H1 (cell line): ENCODE results near the gene POLR3G. TPM values are rescaled to one million over a fixed set of nuclear protein-coding genes. Genes with fewer than 3 reads are reported as not detected.

Experiments
- CTCF ChIA-PET: fragments of 300-600 bp; sonication (Branson Sonifier 250); formaldehyde crosslinking; loops from one replicate; lab custom pipeline; 2021; ENCODE audit not compliant: partially characterized antibody; lab: Charles Lee
- POLR2A ChIA-PET: fragments of 300-600 bp; sonication (Branson Sonifier 250); formaldehyde crosslinking; loops from one replicate; lab custom pipeline; 2021; ENCODE audit warnings: inconsistent platforms; ENCODE audit not compliant: partially characterized antibody; lab: Charles Lee
- DNase-seq, 2 experiments: peaks; one replicate each; pipeline versions ENCODE4 v3.0.0 to v3.0.0-alpha.2; 2010 to 2022; ENCODE audit warnings: low spot score in 2 of 2, low read depth in 1 of 2, mixed read lengths in 1 of 2
- FAIRE-seq: peaks from 2 replicates; lab custom pipeline; 2011; peaks lifted over from hg19 to GRCh38; lab: Jason Lieb, UNC
- H2AFZ ChIP-seq: 2 replicates; pipeline ENCODE4 v1.8.1; 2012; ENCODE audit warnings: low read length, inconsistent platforms
- H2AK5ac ChIP-seq: 2 replicates; pipeline ENCODE4 v1.6.1; 2013; ENCODE audit warnings: low read depth, low read length
- H2BK120ac ChIP-seq: replicated peaks from 2 replicates; pipeline ENCODE3; 2013; ENCODE audit warnings: low read depth, low read length, inconsistent platforms
- H2BK12ac ChIP-seq: 2 replicates; pipeline ENCODE4 v1.6.1; 2013; ENCODE audit warnings: low read depth, low read length
- H2BK15ac ChIP-seq: 2 replicates; pipeline ENCODE4 v1.6.1; 2013; ENCODE audit warnings: low read length
- H2BK20ac ChIP-seq: 2 replicates; pipeline ENCODE4 v1.6.1; 2013; ENCODE audit warnings: low read length
- H2BK5ac ChIP-seq: 2 replicates; pipeline ENCODE4 v1.6.1; 2013; ENCODE audit warnings: low read depth, low read length
- H3K14ac ChIP-seq: 2 replicates; pipeline ENCODE4 v1.6.1; 2013; ENCODE audit warnings: inconsistent platforms; ENCODE audit not compliant: insufficient read length
- H3K18ac ChIP-seq: 2 replicates; pipeline ENCODE4 v1.6.1; 2013; ENCODE audit warnings: low read length; ENCODE audit errors: extremely low read depth
- H3K23ac ChIP-seq: 2 replicates; pipeline ENCODE4 v1.6.1; 2013; ENCODE audit warnings: inconsistent platforms; ENCODE audit not compliant: insufficient read length
- H3K23me2 ChIP-seq: 2 replicates; pipeline ENCODE4 v1.6.1; 2013; ENCODE audit warnings: low read depth, low read length
- H3K27ac ChIP-seq: 2 replicates; pipeline ENCODE4 v1.6.1; 2011; ENCODE audit warnings: low read depth, low read length, inconsistent platforms
- H3K27me3 ChIP-seq, 4 experiments: replicated peaks in 1 of 4; 1 replicate in 1 of 4; 2 replicates in 3 of 4; pipeline versions ENCODE4 v1.6.1 to v1.8.1; 2011 to 2013; ENCODE audit warnings: low read length in 3 of 4, mild to moderate bottlenecking in 3 of 4, inconsistent platforms in 2 of 4, mixed read lengths in 2 of 4, moderate library complexity in 1 of 4; ENCODE audit not compliant: control insufficient read depth in 3 of 4, insufficient read depth in 3 of 4; ENCODE audit errors: extremely low read depth in 1 of 4
- H3K36me3 ChIP-seq, 4 experiments: 2 replicates each; pipeline versions ENCODE4 v1.6.1 to v1.8.1; 2011 to 2013; ENCODE audit warnings: mild to moderate bottlenecking in 4 of 4, low read length in 3 of 4, moderate library complexity in 2 of 4, control low read depth in 1 of 4, inconsistent platforms in 1 of 4; ENCODE audit not compliant: insufficient read depth in 4 of 4, control insufficient read depth in 2 of 4
- H3K4ac ChIP-seq: replicated peaks from 2 replicates; pipeline ENCODE3; 2013; ENCODE audit warnings: low read length, low read depth, mixed read lengths, inconsistent platforms; ENCODE audit not compliant: insufficient read length
- H3K4me1 ChIP-seq, 4 experiments: replicated peaks in 1 of 4; 1 replicate in 1 of 4; 2 replicates in 3 of 4; pipeline versions ENCODE4 v1.6.1 to v1.8.1; 2011 to 2013; ENCODE audit warnings: low read length in 3 of 4, inconsistent platforms in 2 of 4, mixed read lengths in 1 of 4; ENCODE audit not compliant: insufficient read depth in 4 of 4, control insufficient read depth in 3 of 4
- H3K4me2 ChIP-seq, 2 experiments: 2 replicates each; pipeline versions ENCODE4 v1.6.1 to v1.8.1; 2011 to 2013; ENCODE audit warnings: low read depth in 2 of 2, low read length in 2 of 2, control low read depth in 1 of 2, inconsistent platforms in 1 of 2, mild to moderate bottlenecking in 1 of 2; ENCODE audit not compliant: insufficient read depth in 1 of 2
- H3K4me3 ChIP-seq, 4 experiments: fragments of 200-600, 300-600 bp in 1 of 4; sonication (generic), shearing (Covaris generic), sonication (Bioruptor Twin) in 1 of 4; 2 replicates each; pipeline versions ENCODE4 v1.5.1 to v1.8.1; 2011 to 2016; ENCODE audit warnings: low read length in 4 of 4, low read depth in 3 of 4, control low read depth in 2 of 4, inconsistent platforms in 2 of 4, mild to moderate bottlenecking in 2 of 4, mixed read lengths in 1 of 4, moderate library complexity in 1 of 4; ENCODE audit not compliant: insufficient read depth in 2 of 4; ENCODE audit errors: extremely low read depth in 1 of 4
- H3K56ac ChIP-seq: replicated peaks from 2 replicates; pipeline ENCODE3; 2013; ENCODE audit warnings: low read depth, mild to moderate bottlenecking, mixed read lengths, low read length, inconsistent platforms; ENCODE audit not compliant: insufficient read length
- H3K79me1 ChIP-seq: 2 replicates; pipeline ENCODE4 v1.6.1; 2013; ENCODE audit warnings: low read depth, low read length, control low read depth
- H3K79me2 ChIP-seq, 2 experiments: 2 replicates each; pipeline versions ENCODE4 v1.6.1 to v1.8.1; 2012 to 2013; ENCODE audit warnings: low read length in 2 of 2, mild to moderate bottlenecking in 2 of 2, inconsistent platforms in 1 of 2; ENCODE audit not compliant: insufficient read depth in 2 of 2, control insufficient read depth in 1 of 2
- H3K9ac ChIP-seq, 4 experiments: replicated peaks in 1 of 4; 1 replicate in 1 of 4; 2 replicates in 3 of 4; pipeline versions ENCODE4 v1.6.1 to v1.8.1; 2011 to 2013; ENCODE audit warnings: low read depth in 3 of 4, low read length in 3 of 4, control low read depth in 2 of 4, mild to moderate bottlenecking in 2 of 4, moderate library complexity in 2 of 4, inconsistent platforms in 1 of 4; ENCODE audit errors: extremely low read depth in 1 of 4
- H3K9me3 ChIP-seq, 2 experiments: 2 replicates each; pipeline versions ENCODE4 v1.6.1 to v1.8.1; 2012 to 2013; ENCODE audit warnings: mild to moderate bottlenecking in 2 of 2, moderate library complexity in 2 of 2, control low read depth in 1 of 2, inconsistent platforms in 1 of 2, low read depth in 1 of 2, low read length in 1 of 2, mixed read lengths in 1 of 2; ENCODE audit not compliant: insufficient read depth in 2 of 2
- H4K20me1 ChIP-seq, 2 experiments: replicated peaks in 1 of 2; 2 replicates each; pipeline versions ENCODE3 to v1.8.1; 2011 to 2013; ENCODE audit warnings: inconsistent platforms in 2 of 2, low read length in 2 of 2, mild to moderate bottlenecking in 1 of 2; ENCODE audit not compliant: insufficient read depth in 2 of 2, control insufficient read depth in 1 of 2
- H4K5ac ChIP-seq: 2 replicates; pipeline ENCODE4 v1.6.1; 2013; ENCODE audit warnings: low read length, low read depth, mixed read lengths, inconsistent platforms; ENCODE audit not compliant: insufficient read length
- H4K8ac ChIP-seq: 2 replicates; pipeline ENCODE4 v1.8.0; 2013; ENCODE audit warnings: mild to moderate bottlenecking, moderate library complexity, low read length, inconsistent platforms; ENCODE audit not compliant: insufficient read depth; ENCODE audit errors: extremely low read depth
- H4K91ac ChIP-seq: replicated peaks from 2 replicates; pipeline ENCODE3; 2013; ENCODE audit warnings: low read length, mixed read lengths, inconsistent platforms; ENCODE audit not compliant: insufficient read length
- BRCA1 ChIP-seq: IDR thresholded peaks from 2 replicates; pipeline ENCODE4 v1.6.1; 2012; ENCODE audit warnings: low read depth, low read length, improper control_type of control experiment
- KDM5A ChIP-seq: fragments of 200-600 bp; IDR thresholded peaks from 2 replicates; pipeline ENCODE4 v1.7.1; 2012; ENCODE audit warnings: mild to moderate bottlenecking, low read length, inconsistent platforms, mixed read lengths
- POU5F1 ChIP-seq: IDR thresholded peaks from 2 replicates; pipeline ENCODE4 v1.6.1; 2011; ENCODE audit warnings: low read depth, mild to moderate bottlenecking, low read length, moderate library complexity
- WGBS, 2 experiments: shearing (Covaris generic) in 1 of 2; methylation state at CpG; one replicate each; pipeline versions ENCODE4 v1.1.6 to v1.1.7; 2013 to 2015; ENCODE audit warnings: low lambda C conversion rate in 2 of 2, mixed read lengths in 2 of 2, inconsistent platforms in 1 of 2, low coverage in 1 of 2, missing lambda C conversion rate in 1 of 2; ENCODE audit not compliant: insufficient replicate concordance in 2 of 2, insufficient coverage in 1 of 2, insufficient read length in 1 of 2; ENCODE audit errors: extremely low coverage in 1 of 2, missing lambda C conversion rate in 1 of 2; 5-methylcytosine and 5-hydroxymethylcytosine counted together
- polyA plus RNA-seq, 7 experiments: library from polyadenylated mRNA; depleted of rRNA in 3 of 7; stranded (reverse) in 5 of 7; unstranded in 2 of 7; fragments of >200 nt in 5 of 7; fragments of 200-250 nt in 2 of 7; gene quantifications; 1 replicate in 5 of 7; 2 replicates in 1 of 7; 4 replicates in 1 of 7; pipeline versions ENCODE4 v1.2.1 to v1.2.3, GENCODE V29; 2011 to 2013; ENCODE audit warnings: missing spikeins in 2 of 7, mixed read lengths in 2 of 7
- total RNA-seq: library from RNA; stranded (reverse); fragmentation: NEBNext Ultra II Directional; extraction: Animal tissue kit (Norgen Biotek cat#: 25700); gene quantifications from 2 replicates; pipeline ENCODE4 v1.2.1, GENCODE V29; 2021

The POLR3G gene
- total and polyA plus RNA-seq, 2 of the 8 experiments (the other 6 are each of a cell fraction or from before 2014, with no cell fraction given): 119 to 179 TPM

DNA sequence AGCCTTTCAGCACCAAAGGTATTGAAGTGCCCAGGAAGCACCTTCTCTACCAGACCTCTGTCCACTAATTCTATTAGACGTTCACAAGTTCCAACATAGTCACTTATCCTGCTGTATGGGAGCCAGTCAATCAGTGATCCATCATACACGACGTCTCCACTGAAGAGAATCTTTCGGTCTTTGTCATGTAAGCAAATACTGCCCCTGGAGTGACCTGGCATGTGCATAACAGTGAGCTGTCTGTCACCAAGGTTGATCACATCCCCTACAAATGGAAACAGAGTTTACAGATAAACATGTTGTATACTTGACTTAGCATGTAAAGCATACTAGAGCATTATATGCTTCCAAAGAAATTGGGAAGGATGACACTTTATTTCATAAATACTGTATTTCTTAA is 13.4 kb upstream of the POLR3G start:
- H3K4ac ChIP-seq: no peak overlapping the region
- H4K20me1 ChIP-seq: no peaks in the 10 kb centered on the region
- H3K18ac ChIP-seq: no peak overlapping the region
- FAIRE-seq: peak; percentile 24
- CTCF ChIA-PET: interaction anchor here (0.8 to 2.1 kb wide), 7 partner anchors 10 to 69 kb away, joined by 3 to 7 read pairs (median 4); partner anchors contain the start of genes LYSMD3, MBLAC2 and POLR3G
- no peaks in the 10 kb centered on the region for H3K27me3 ChIP-seq
- no peak overlapping the region for H2BK120ac ChIP-seq
- no peak overlapping the region for H3K23ac ChIP-seq
- H3K23me2 ChIP-seq: no peaks in the 10 kb centered on the region
- no peak overlapping the region for H3K56ac ChIP-seq
- H4K8ac ChIP-seq: no peak overlapping the region
- H2BK5ac ChIP-seq: no peak overlapping the region
- peaks cover 0 to 4% (median 0%) of the 10 kb centered on the region in 4 experiments; a peak in 4 of 7 replicates for H3K4me1 ChIP-seq
- POLR2A ChIA-PET: interaction anchor here (0.6 to 1.3 kb wide), 2 partner anchors 8 to 12 kb away, joined by 3 to 4 read pairs; no protein-coding TSS in a partner anchor
- 39% methylated on average over 4 of the region's 4 CpGs; no CpG with 5 or more reads in 1 of the 2 experiments for WGBS, 2 experiments
- peak overlapping the region; percentile 0 to 35; a peak in 1 of 4 replicates for H3K4me2 ChIP-seq
- H3K79me2 ChIP-seq: 0 out of 4 replicates have a peak, but pooled peaks cover 0 to 4% of the 10 kb centered on the region in 2 experiments
- H3K79me1 ChIP-seq: no peaks in the 10 kb centered on the region
- H3K9me3 ChIP-seq: no peaks in the 10 kb centered on the region
- H2BK12ac ChIP-seq: no peak overlapping the region
- no peak overlapping the region for H2AK5ac ChIP-seq
- H3K14ac ChIP-seq: no peak overlapping the region
- H3K27ac ChIP-seq: no peak overlapping the region
- H3K4me3 ChIP-seq: no peak overlapping the region
- H4K5ac ChIP-seq: no peak overlapping the region
- no peak for DNase-seq
- no peak overlapping the region for H4K91ac ChIP-seq
- H2BK15ac ChIP-seq: no peak overlapping the region
- no peak overlapping the region for H2BK20ac ChIP-seq
- 0 out of 7 replicates have a peak overlapping the region, but pooled peaks of 1 of the 4 experiments have one; percentile 25 for H3K9ac ChIP-seq
- TF ChIP-seq KDM5A (no peak), POU5F1 (peak; percentile 48; the same call in 1 of the 2 replicates), BRCA1 (no peak)
- no peak overlapping the region for H2AFZ ChIP-seq
- H3K36me3 ChIP-seq: no peaks in the 10 kb centered on the region; a peak in 1 of 8 replicates
